Measurements from ENCODE around the gene OR7G2.

OR7G2 gene

DNA sequence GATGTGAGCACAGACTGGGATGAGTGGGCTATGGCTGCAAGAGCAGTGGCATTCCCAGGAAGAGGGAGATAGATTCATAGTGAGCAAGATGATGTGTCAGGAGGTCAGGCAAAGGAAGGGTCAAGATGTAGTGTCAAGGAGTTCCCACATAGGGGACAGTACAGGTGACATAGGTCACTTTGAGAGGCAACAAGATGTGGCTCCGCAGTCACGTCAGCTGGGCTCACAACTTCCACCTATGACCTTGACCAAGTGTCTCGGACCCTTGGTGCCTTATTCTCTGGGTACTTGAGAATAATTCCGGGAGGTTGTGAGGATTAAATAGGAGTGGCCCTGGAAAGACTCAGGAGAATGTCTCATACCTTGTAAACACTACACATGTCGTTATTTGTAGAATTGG is 43.4 kb upstream of the OR7G2 start:
- H3K9ac ChIP-seq (ENCODE audit: low read length), result no peak overlapping the region
- H3K4me1 ChIP-seq (ENCODE audit: low read length), result peaks cover 10% of the 10 kb centered on the region
- H4K20me1 ChIP-seq (ENCODE audit: insufficient read depth, low read length), result peaks cover 61% of the 10 kb centered on the region
- no peak overlapping the region for H3K27ac ChIP-seq (ENCODE audit: low read length)
- H3K27me3 ChIP-seq (ENCODE audit: low read depth, low read length), result no peaks in the 10 kb centered on the region
- H3K4me2 ChIP-seq (ENCODE audit: low read length), result no peak overlapping the region
- H3K4me3 ChIP-seq (ENCODE audit: low read length), result no peak overlapping the region
- H3K79me2 ChIP-seq (ENCODE audit: low read length), result peaks cover 100% of the 10 kb centered on the region
- peaks cover 90% of the 10 kb centered on the region for H3K36me3 ChIP-seq (replicated peaks; ENCODE audit: low read depth, low read length)
- TF ChIP-seq EZH2phosphoT487 (IDR thresholded peaks at IDR 0.05; ENCODE audit: low read depth), result no peak
- TF ChIP-seq, protein P1, sequence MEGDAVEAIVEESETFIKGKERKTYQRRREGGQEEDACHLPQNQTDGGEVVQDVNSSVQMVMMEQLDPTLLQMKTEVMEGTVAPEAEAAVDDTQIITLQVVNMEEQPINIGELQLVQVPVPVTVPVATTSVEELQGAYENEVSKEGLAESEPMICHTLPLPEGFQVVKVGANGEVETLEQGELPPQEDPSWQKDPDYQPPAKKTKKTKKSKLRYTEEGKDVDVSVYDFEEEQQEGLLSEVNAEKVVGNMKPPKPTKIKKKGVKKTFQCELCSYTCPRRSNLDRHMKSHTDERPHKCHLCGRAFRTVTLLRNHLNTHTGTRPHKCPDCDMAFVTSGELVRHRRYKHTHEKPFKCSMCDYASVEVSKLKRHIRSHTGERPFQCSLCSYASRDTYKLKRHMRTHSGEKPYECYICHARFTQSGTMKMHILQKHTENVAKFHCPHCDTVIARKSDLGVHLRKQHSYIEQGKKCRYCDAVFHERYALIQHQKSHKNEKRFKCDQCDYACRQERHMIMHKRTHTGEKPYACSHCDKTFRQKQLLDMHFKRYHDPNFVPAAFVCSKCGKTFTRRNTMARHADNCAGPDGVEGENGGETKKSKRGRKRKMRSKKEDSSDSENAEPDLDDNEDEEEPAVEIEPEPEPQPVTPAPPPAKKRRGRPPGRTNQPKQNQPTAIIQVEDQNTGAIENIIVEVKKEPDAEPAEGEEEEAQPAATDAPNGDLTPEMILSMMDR (IDR thresholded peaks at IDR 0.05; ENCODE audit: low read depth, low read length), result no peak
- H3K9me3 ChIP-seq (ENCODE audit: insufficient read depth, low read length), result peaks cover 50% of the 10 kb centered on the region; the same call in 1 of the 2 replicates
- no peak overlapping the region for H2AFZ ChIP-seq (ENCODE audit: low read depth, low read length)

DNA sequence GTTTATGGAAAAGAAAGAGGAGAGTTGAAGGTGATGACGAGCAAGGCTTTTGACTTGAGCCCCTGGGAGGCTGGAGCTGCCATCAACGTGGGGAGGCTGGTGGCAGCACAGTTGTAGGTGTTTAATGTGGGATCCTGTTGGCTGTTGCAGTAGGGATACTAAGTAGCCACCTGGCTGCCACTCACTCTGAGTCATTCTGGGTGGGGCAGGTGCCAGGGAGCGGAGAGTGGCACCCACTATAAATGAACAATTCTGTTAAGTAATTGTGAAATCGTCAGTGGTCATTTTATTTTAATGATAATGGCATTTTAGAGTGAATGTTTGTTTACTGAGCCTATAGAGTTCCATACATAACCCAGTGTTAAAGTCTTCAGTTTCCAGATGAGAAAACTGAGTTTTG is 42.7 kb upstream of the OR7G2 start:
- no peak overlapping the region for H3K27ac ChIP-seq (ENCODE audit: low read length)
- TF ChIP-seq EZH2phosphoT487 (IDR thresholded peaks at IDR 0.05; ENCODE audit: low read depth), result no peak
- TF ChIP-seq, protein P1 (IDR thresholded peaks at IDR 0.05; ENCODE audit: low read depth, low read length), result no peak
- no peak overlapping the region for H3K9ac ChIP-seq (ENCODE audit: low read length)
- peaks cover 56% of the 10 kb centered on the region; the same call in 1 of the 2 replicates for H3K9me3 ChIP-seq (ENCODE audit: insufficient read depth, low read length)
- peaks cover 4% of the 10 kb centered on the region for H3K4me1 ChIP-seq (ENCODE audit: low read length)
- no peak overlapping the region for H2AFZ ChIP-seq (ENCODE audit: low read depth, low read length)
- no peaks in the 10 kb centered on the region for H3K27me3 ChIP-seq (ENCODE audit: low read depth, low read length)
- peaks cover 100% of the 10 kb centered on the region for H3K79me2 ChIP-seq (ENCODE audit: low read length)
- H4K20me1 ChIP-seq (ENCODE audit: insufficient read depth, low read length), result peaks cover 60% of the 10 kb centered on the region
- peaks cover 90% of the 10 kb centered on the region for H3K36me3 ChIP-seq (replicated peaks; ENCODE audit: low read depth, low read length)
- H3K4me3 ChIP-seq (ENCODE audit: low read length), result no peak overlapping the region
- H3K4me2 ChIP-seq (ENCODE audit: low read length), result no peak overlapping the region

DNA sequence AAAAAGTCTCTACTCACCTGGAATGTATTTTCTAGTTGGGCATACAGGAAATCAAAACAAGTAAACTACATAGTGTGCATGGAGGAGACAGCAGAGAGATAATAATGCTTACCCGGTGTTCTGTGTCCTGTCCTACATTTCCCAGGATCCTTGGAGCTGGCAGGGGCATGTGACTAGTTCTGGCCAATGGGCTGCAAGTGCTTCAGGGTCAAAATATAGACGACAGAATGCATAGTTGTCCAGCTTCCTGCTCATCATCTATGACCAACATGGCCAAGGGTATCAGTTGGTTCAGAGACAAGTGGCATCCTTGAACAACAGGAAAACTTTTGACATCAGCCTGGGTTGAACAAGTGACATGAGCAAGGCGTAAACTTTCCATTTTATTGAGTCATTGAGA is 41.4 kb upstream of the OR7G2 start:
- H3K79me2 ChIP-seq (ENCODE audit: low read length), result peaks cover 100% of the 10 kb centered on the region
- no peak overlapping the region for H3K27ac ChIP-seq (ENCODE audit: low read length)
- peaks cover 56% of the 10 kb centered on the region for H4K20me1 ChIP-seq (ENCODE audit: insufficient read depth, low read length)
- no peak overlapping the region for H3K4me2 ChIP-seq (ENCODE audit: low read length)
- no peaks in the 10 kb centered on the region for H3K4me1 ChIP-seq (ENCODE audit: low read length)
- TF ChIP-seq EZH2phosphoT487 (IDR thresholded peaks at IDR 0.05; ENCODE audit: low read depth), result no peak
- TF ChIP-seq, protein P1 (IDR thresholded peaks at IDR 0.05; ENCODE audit: low read depth, low read length), result no peak
- peaks cover 89% of the 10 kb centered on the region for H3K36me3 ChIP-seq (replicated peaks; ENCODE audit: low read depth, low read length)
- no peak overlapping the region for H3K4me3 ChIP-seq (ENCODE audit: low read length)
- H3K9ac ChIP-seq (ENCODE audit: low read length), result no peak overlapping the region
- no peak overlapping the region for H2AFZ ChIP-seq (ENCODE audit: low read depth, low read length)
- H3K27me3 ChIP-seq (ENCODE audit: low read depth, low read length), result no peaks in the 10 kb centered on the region
- H3K9me3 ChIP-seq (ENCODE audit: insufficient read depth, low read length), result peaks cover 54% of the 10 kb centered on the region

DNA sequence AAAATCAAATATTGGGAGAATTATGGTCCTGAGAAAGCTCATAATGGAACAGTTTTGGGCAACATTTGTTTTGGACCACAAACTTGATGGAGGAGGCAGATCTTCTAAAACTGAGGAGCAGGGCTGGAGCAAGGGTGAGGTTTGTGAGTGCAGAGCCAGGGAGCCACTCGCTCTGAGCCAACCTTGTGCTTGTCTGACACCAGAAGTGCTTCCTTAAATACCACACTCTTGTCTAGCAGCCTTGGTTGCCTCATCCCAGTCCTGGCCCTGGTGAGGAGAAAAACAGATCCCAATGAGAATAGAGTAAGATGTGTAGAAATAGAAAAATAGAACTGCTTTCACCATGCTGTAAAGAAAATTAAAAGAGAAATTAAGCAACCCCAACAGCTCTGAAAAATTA is 39.6 kb upstream of the OR7G2 start:
- Histone ChIP-seq H3K79me2 (ENCODE audit: low read length) (peaks cover 100% of the 10 kb centered on the region), H3K9ac (ENCODE audit: low read length) (no peak overlapping the region), H2AFZ (ENCODE audit: low read depth, low read length) (no peak overlapping the region), H4K20me1 (ENCODE audit: insufficient read depth, low read length) (peaks cover 52% of the 10 kb centered on the region), H3K9me3 (ENCODE audit: insufficient read depth, low read length) (peaks cover 50% of the 10 kb centered on the region), H3K27ac (ENCODE audit: low read length) (no peak overlapping the region), H3K4me2 (ENCODE audit: low read length) (no peak overlapping the region), H3K4me3 (ENCODE audit: low read length) (no peak overlapping the region), H3K27me3 (ENCODE audit: low read depth, low read length) (no peaks in the 10 kb centered on the region), H3K36me3 (replicated peaks; ENCODE audit: low read depth, low read length) (peaks cover 89% of the 10 kb centered on the region), H3K4me1 (ENCODE audit: low read length) (no peaks in the 10 kb centered on the region)
- TF ChIP-seq, protein P1 (IDR thresholded peaks at IDR 0.05; ENCODE audit: low read depth, low read length), result no peak
- no peak for TF ChIP-seq EZH2phosphoT487 (IDR thresholded peaks at IDR 0.05; ENCODE audit: low read depth)

Data from OCI-LY3 (cell line).